8988T (cell line): Measurements from ENCODE around the gene AHSG.
"Not testable (repeated sequence)": the region's sequence is repeated elsewhere in the genome, so short reads cannot be mapped to it uniquely, and the experiment has no call there.

ENCODE experiments used
- DNase-seq: peaks from one replicate; pipeline ENCODE4 v3.0.0; 2011

Gene AHSG

GRCh38 chr3:186619787-186620212 lies 6.9 kb downstream of the AHSG start:
- no peak for DNase-seq

GRCh38 chr3:186620213-186621092 lies 7.6 kb downstream of the AHSG start:
- no peak for DNase-seq

- no peak for DNase-seq
Measured at GRCh38 chr3:186621894-186622650, 9.2 kb downstream of the AHSG start.

- no peak for DNase-seq
Measured at GRCh38 chr3:186622651-186623310, 9.9 kb downstream of the AHSG start.

GRCh38 chr3:186624598-186624997 lies 11.7 kb downstream of the AHSG start:
- DNase-seq = no peak

- no peak for DNase-seq
Measured at GRCh38 chr3:186625600-186626042, 12.8 kb downstream of the AHSG start.

GRCh38 chr3:186626254-186626847 lies 13.5 kb downstream of the AHSG start:
- DNase-seq = no peak

GRCh38 chr3:186627852-186628414 lies 15.1 kb downstream of the AHSG start:
- DNase-seq = no peak

GRCh38 chr3:186628756-186629155 lies 15.9 kb downstream of the AHSG start:
- DNase-seq = no peak

- no peak for DNase-seq
Measured at GRCh38 chr3:186630950-186631641, 18.2 kb downstream of the AHSG start.

GRCh38 chr3:186633481-186633880 lies 20.6 kb downstream of the AHSG start:
- no peak for DNase-seq

- not testable (repeated sequence) for DNase-seq
Measured at GRCh38 chr3:186634207-186634606, 21.3 kb downstream of the AHSG start.

GRCh38 chr3:186635532-186635931 lies 22.7 kb downstream of the AHSG start:
- DNase-seq = no peak

GRCh38 chr3:186636536-186636935 lies 23.7 kb downstream of the AHSG start:
- DNase-seq = no peak

GRCh38 chr3:186637686-186638085 lies 24.8 kb downstream of the AHSG start:
- no peak for DNase-seq

- DNase-seq = no peak
Measured at GRCh38 chr3:186638259-186638658, 25.4 kb downstream of the AHSG start.

- no peak for DNase-seq
Measured at GRCh38 chr3:186639778-186640472, 27.1 kb downstream of the AHSG start, which contains the start of gene FETUB. Gene FETUB, plus strand, starts transcription at chr3:186640399. Its CDS starts 62 bp downstream, at chr3:186640461.

- no peak for DNase-seq
Measured at GRCh38 chr3:186640473-186640818, 27.6 kb downstream of the AHSG start.

- no peak for DNase-seq
Measured at GRCh38 chr3:186640929-186641328, 28.1 kb downstream of the AHSG start.

GRCh38 chr3:186642014-186642413 lies 29.2 kb downstream of the AHSG start:
- DNase-seq = no peak

GRCh38 chr3:186643493-186643892 lies 30.6 kb downstream of the AHSG start:
- DNase-seq = no peak
